ENCODE results near the gene GTF2F2. TPM values are rescaled to one million over a fixed set of nuclear protein-coding genes. Genes with fewer than 3 reads are reported as not detected.

Gene GTF2F2
- polyA plus RNA-seq, 2 of the 4 experiments (the other 2 are of a cell fraction) = 21.0 to 30.0 TPM

- DNase-seq (ENCODE audit: low read depth in 1 of 2, low spot score in 1 of 2) = peak; percentile 38 to 63
- Histone ChIP-seq H3K27ac (peak overlapping the region; percentile 19 to 78; a peak in 3 of 6 replicates), H3K9me3 (no peaks in the 10 kb centered on the region), H3K4me1 (peaks cover 32% of the 10 kb centered on the region), H3K4me2 (peak overlapping the region; percentile 47), H3K4me3 (no peak overlapping the region; the same call in 2 of the 3 replicates)
- 53% methylated on average over 11 of the region's 12 CpGs for WGBS (ENCODE audit: missing lambda C conversion rate)
- TF ChIP-seq MAFK (IDR thresholded peaks at IDR 0.05; ENCODE audit: partially characterized antibody) = no peak
- TF ChIP-seq CEBPB (IDR thresholded peaks at IDR 0.05) = peak; percentile 67 to 89; a peak in 3 of 4 replicates
- 0 out of 2 replicates have a peak, but pooled peaks have one; percentile 33 for TF ChIP-seq FOSL2 (IDR thresholded peaks at IDR 0.05)
- TF ChIP-seq FOSL2 (CRISPR knock-in tag; IDR thresholded peaks at IDR 0.05) = peak; percentile 40
- 0 out of 3 replicates have a peak, but pooled peaks have one; percentile 7 for TF ChIP-seq SMC3 (IDR thresholded peaks at IDR 0.05)
- TF ChIP-seq MYC (IDR thresholded peaks at IDR 0.05; ENCODE audit: borderline replicate concordance, low read length) = no peak
- peak; percentile 55; the same call in 1 of the 2 replicates for TF ChIP-seq JUNB (IDR thresholded peaks at IDR 0.05)
- no peak for TF ChIP-seq NR3C1 (IDR thresholded peaks at IDR 0.05)
- TF ChIP-seq JUN (IDR thresholded peaks at IDR 0.05) = peak in 1 of 2 experiments; percentile 39; a peak in 1 of 5 replicates
- peak; percentile 71 to 79 for ATAC-seq
- ChIA-PET CTCF (interaction anchor here (0.7 to 1.2 kb wide), 3 partner anchors 51 to 121 kb away, joined by 3 read pairs; no protein-coding TSS in a partner anchor), POLR2A (no interaction called here)
- no peak for FAIRE-seq
These were observed 47.6 kb downstream of the GTF2F2 start for GRCh38 chr13:45167611-45168554.

DNA sequence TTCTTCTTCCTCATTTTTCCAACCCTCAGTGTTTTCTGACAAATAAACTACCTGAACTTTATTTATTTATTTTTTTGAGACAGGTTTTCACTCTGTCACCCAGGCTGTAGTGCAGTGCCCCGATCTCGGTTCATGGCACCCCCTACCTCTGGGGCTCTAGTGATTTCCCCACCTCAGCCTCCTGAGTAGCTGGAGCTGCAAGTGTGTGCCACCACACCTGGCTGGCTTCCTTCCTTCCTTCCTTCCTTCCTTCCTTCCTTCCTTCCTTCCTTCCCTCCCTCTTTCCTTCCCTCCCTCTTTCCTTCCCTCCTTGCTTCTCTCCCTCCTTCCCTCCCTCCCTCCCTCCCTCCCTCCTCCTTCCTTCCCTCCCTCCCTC lies 48.2 kb downstream of the GTF2F2 start:
- Histone ChIP-seq H3K4me1 (peaks cover 26% of the 10 kb centered on the region), H3K9me3 (no peaks in the 10 kb centered on the region), H3K4me3 (no peak overlapping the region), H3K27ac (peak overlapping the region in 1 of 2 experiments; percentile 78; a peak in 3 of 6 replicates), H3K4me2 (peak overlapping the region; percentile 47)
- 61% methylated on average over 2 of the region's 2 CpGs for WGBS (ENCODE audit: missing lambda C conversion rate)
- no peak for TF ChIP-seq ZSCAN20 (CRISPR knock-in tag; IDR thresholded peaks at IDR 0.05)
- TF ChIP-seq, protein P1, sequence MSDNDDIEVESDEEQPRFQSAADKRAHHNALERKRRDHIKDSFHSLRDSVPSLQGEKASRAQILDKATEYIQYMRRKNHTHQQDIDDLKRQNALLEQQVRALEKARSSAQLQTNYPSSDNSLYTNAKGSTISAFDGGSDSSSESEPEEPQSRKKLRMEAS (IDR thresholded peaks at IDR 0.05) = no peak
- no peak for TF ChIP-seq SMC3 (IDR thresholded peaks at IDR 0.05)
- TF ChIP-seq REST (IDR thresholded peaks at IDR 0.05) = no peak
- TF ChIP-seq RCOR1 (IDR thresholded peaks at IDR 0.05; ENCODE audit: low read depth, low read length) = no peak
- TF ChIP-seq TP53 (CRISPR knock-in tag; IDR thresholded peaks at IDR 0.05) = no peak
- no peak for TF ChIP-seq GATA3 (IDR thresholded peaks at IDR 0.05; ENCODE audit: borderline replicate concordance)
- TF ChIP-seq ZFP36 (IDR thresholded peaks at IDR 0.05; ENCODE audit: borderline replicate concordance, partially characterized antibody) = no peak
- no peak for TF ChIP-seq POLR2AphosphoS2 (conservative IDR thresholded peaks at IDR 0.05; ENCODE audit: low read length)
- no peak for TF ChIP-seq MAFK (IDR thresholded peaks at IDR 0.05; ENCODE audit: partially characterized antibody)
- TF ChIP-seq MYC (IDR thresholded peaks at IDR 0.05; ENCODE audit: borderline replicate concordance, low read length) = no peak
- TF ChIP-seq CHD4 (IDR thresholded peaks at IDR 0.05; ENCODE audit: borderline replicate concordance) = no peak
- no peak for TF ChIP-seq NFE2L2 (conservative IDR thresholded peaks at IDR 0.05; ENCODE audit: low read length)
- TF ChIP-seq RARB (CRISPR knock-in tag; IDR thresholded peaks at IDR 0.05) = no peak
- TF ChIP-seq RFX5 (IDR thresholded peaks at IDR 0.05) = no peak
- no peak for TF ChIP-seq EHMT2 (IDR thresholded peaks at IDR 0.05; ENCODE audit: low read depth)
- TF ChIP-seq FOSB (CRISPR knock-in tag; IDR thresholded peaks at IDR 0.05) = no peak
- TF ChIP-seq PHF8 (IDR thresholded peaks at IDR 0.05; ENCODE audit: borderline replicate concordance, low read depth) = no peak
- no peak for TF ChIP-seq KDM5A (IDR thresholded peaks at IDR 0.05)
- no peak for DNase-seq (ENCODE audit: low read depth in 1 of 2, low spot score in 1 of 2)
- ATAC-seq = peak in 1 of 2 experiments; percentile 43; a peak in 2 of 6 replicates
- CTCF ChIA-PET = interaction anchor here (1.1 kb wide), 1 partner anchor 113 kb away, joined by 3 read pairs; no protein-coding TSS in a partner anchor
- FAIRE-seq = no peak
- POLR2A ChIA-PET = no interaction called here

Data from A549 (cell line).